Activated B cell treated with CpG ODN at 0.5 μM for 24 hours (primary cell): Measurements from ENCODE around the gene CFAP97. TPM values are rescaled to one million over a fixed set of nuclear protein-coding genes. Genes with fewer than 3 reads are reported as not detected.

Experiments used
- ATAC-seq: fragments of 200-7000 bp; cut with Tn5 transposase; one replicate; pipeline ENCODE4 v1.10.0; 2021; ENCODE audit warnings: low read depth, mild to moderate bottlenecking, moderate library complexity
- CTCF ChIA-PET: fragments of 350-600 bp; sonication (Branson Sonifier 250); formaldehyde crosslinking; loops from one replicate; lab custom pipeline; 2021; ENCODE audit warnings: antibody characterized with exemption; lab: Charles Lee
- POLR2A ChIA-PET: fragments of 350-600 bp; sonication (Branson Sonifier 250); formaldehyde crosslinking; loops from one replicate; lab custom pipeline; 2021; ENCODE audit warnings: antibody characterized with exemption; lab: Charles Lee
- DNase-seq: peaks from one replicate; pipeline ENCODE4 v3.0.0; 2022
- H3K27ac Mint-ChIP-seq: one replicate; pipeline ENCODE4 v1.8.0; 2020; ENCODE audit warnings: mixed read lengths
- H3K27me3 Mint-ChIP-seq: one replicate; pipeline ENCODE4 v1.8.0; 2021; ENCODE audit warnings: mixed read lengths
- H3K36me3 Mint-ChIP-seq: one replicate; pipeline ENCODE4 v1.8.0; 2021; ENCODE audit warnings: low read depth, mixed read lengths
- H3K4me1 Mint-ChIP-seq: one replicate; pipeline ENCODE4 v1.8.0; 2021; ENCODE audit warnings: mixed read lengths
- H3K4me3 Mint-ChIP-seq: one replicate; pipeline ENCODE4 v1.8.0; 2020; ENCODE audit warnings: mild to moderate bottlenecking, mixed read lengths
- H3K9me3 Mint-ChIP-seq: one replicate; pipeline ENCODE4 v1.8.0; 2020; ENCODE audit warnings: mixed read lengths
- intact Hi-C: fragments of 100-400 bp; cut with micrococcal nuclease; formaldehyde crosslinking; loops from one replicate; pipeline ENCODE4 v1.15.1; 2024
- total RNA-seq: library from RNA; stranded (reverse); gene quantifications from 2 replicates; pipeline ENCODE4 v1.2.3, GENCODE V29; 2022
- TF ChIP-seq, protein P1 (sequence below): fragments of 200-600 bp; IDR thresholded peaks from one replicate; pipeline ENCODE4 v1.8.0; 2022; ENCODE audit warnings: antibody characterized with exemption, mild to moderate bottlenecking

The CFAP97 gene
- total RNA-seq, 1 donor from 2014 or later: 44.1 TPM

DNA sequence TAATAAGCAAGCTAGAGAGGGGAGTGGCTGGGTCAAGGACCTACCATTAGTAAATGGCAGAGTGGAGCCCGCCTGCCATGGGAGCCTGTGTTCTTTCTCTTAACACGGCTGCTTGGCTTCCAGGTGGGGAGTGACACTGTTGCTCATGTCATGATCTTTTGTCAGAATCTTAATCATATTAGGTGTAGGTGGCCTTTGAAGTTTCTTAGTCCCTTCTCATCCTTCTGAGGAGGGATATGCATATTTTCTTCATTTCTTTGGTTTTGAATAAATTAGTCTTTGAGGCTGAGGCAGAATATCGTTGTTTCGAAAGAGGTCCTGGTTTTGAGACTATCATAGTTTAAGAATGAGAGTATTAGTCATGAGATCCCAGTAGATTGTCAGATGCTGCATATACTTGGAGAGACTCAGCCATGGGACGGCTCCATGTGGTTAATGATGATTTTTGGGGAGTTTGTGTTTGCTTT lies 34.4 kb upstream of the CFAP97 start:
- ATAC-seq (no peak), DNase-seq (no peak)
- POLR2A ChIA-PET: no interaction called here
- H3K9me3 Mint-ChIP-seq: no peaks in the 10 kb centered on the region
- no peaks in the 10 kb centered on the region for H3K27me3 Mint-ChIP-seq
- H3K4me1 Mint-ChIP-seq: peaks cover 27% of the 10 kb centered on the region
- H3K27ac Mint-ChIP-seq: no peak overlapping the region
- H3K36me3 Mint-ChIP-seq: peaks cover 21% of the 10 kb centered on the region
- CTCF ChIA-PET: no interaction called here
- H3K4me3 Mint-ChIP-seq: no peak overlapping the region
- intact Hi-C loops: no loop called here
- TF ChIP-seq, protein P1, sequence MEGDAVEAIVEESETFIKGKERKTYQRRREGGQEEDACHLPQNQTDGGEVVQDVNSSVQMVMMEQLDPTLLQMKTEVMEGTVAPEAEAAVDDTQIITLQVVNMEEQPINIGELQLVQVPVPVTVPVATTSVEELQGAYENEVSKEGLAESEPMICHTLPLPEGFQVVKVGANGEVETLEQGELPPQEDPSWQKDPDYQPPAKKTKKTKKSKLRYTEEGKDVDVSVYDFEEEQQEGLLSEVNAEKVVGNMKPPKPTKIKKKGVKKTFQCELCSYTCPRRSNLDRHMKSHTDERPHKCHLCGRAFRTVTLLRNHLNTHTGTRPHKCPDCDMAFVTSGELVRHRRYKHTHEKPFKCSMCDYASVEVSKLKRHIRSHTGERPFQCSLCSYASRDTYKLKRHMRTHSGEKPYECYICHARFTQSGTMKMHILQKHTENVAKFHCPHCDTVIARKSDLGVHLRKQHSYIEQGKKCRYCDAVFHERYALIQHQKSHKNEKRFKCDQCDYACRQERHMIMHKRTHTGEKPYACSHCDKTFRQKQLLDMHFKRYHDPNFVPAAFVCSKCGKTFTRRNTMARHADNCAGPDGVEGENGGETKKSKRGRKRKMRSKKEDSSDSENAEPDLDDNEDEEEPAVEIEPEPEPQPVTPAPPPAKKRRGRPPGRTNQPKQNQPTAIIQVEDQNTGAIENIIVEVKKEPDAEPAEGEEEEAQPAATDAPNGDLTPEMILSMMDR: no peak

DNA sequence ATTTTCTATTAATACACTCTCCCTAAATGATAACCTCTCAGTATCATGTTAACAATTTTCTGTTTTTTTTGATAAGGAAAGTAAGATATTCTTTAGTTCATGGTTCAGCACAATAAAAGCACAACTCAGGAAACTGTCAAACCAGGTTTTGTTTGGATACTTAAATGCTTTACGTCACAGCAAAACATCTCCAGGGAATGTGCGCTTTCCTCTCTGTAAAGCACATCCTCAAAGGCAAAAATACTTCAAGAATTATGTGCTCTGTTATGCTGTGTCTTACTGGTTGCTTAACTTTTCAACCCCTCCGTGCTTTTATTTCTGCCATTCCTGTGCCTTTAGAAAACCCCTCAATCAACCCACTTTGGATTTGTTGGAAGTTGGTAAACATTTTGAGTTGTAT lies 33.4 kb upstream of the CFAP97 start:
- no peaks in the 10 kb centered on the region for H3K9me3 Mint-ChIP-seq
- ChIA-PET POLR2A (no interaction called here), CTCF (no interaction called here)
- H3K27ac Mint-ChIP-seq: no peak overlapping the region
- intact Hi-C loops: no loop called here
- H3K27me3 Mint-ChIP-seq: no peaks in the 10 kb centered on the region
- H3K4me3 Mint-ChIP-seq: no peak overlapping the region
- peaks cover 24% of the 10 kb centered on the region for H3K36me3 Mint-ChIP-seq
- H3K4me1 Mint-ChIP-seq: peaks cover 32% of the 10 kb centered on the region
- TF ChIP-seq, protein P1: no peak
- ATAC-seq: no peak
- no peak for DNase-seq

DNA sequence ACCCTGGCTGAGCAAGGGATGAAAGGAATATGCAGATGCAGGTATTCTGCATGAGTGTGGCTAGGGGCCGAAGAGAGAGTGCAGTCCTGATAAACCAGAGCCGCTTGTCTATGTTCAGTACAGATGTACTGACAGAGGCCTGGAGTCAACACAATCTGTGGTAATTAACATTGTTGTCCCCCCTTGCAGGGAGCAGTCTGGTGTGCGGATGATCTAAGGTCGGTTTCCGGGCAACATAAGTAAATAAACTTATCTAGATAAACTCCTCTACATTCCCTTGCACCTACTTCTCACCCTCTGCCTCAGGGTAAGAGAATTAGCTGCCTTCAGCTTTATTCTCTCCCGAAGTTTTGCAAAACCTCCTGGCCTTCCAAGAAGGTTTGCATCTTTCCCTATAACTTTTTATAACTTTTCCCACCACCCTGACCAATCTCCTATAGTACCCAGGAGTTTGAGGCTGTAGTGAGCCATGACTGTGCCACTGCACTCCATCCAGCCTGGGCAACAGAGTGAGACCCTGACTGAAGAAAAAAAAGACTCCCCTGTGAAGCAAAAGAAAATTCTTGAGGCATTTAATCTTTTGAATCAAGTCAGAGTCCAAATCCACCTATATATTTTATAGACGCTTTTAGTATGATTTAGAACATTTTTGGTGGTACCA lies 32.2 kb upstream of the CFAP97 start:
- CTCF ChIA-PET: no interaction called here

DNA sequence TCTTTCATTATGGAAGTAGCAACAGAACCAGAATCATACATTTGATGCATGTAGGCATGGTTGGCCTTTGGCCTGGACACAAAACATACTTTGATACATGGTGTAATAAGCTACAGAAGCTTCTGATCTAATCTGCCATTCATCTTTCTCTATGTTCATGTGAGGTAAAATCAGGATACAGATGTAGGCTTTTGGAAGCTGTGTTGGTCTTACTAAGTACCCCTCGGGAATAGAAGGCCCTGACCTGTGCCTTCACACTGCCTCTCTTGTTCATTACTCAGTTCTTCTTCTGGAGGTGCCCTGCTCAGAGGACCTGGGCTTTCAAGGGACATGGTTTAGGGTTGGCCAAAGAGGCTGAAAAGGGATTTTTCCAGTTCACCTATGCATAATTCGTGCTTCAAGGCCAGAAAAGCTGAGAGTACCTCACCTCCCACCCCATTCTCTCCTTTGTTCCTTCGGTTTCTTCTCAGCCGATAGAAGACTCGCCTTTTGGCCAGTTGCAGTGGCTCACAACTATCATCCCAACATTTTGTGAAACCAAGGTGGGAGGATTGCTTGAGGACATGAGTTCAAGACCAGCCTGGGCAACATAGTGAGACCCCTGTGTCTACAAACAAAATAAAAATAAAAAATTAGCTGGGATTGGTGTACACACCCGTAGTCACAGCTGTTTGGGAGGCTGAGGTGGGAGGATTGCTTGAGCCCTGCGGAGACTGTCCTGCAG lies 31.5 kb upstream of the CFAP97 start:
- intact Hi-C loops: no loop called here
- no peak overlapping the region for H3K4me3 Mint-ChIP-seq
- POLR2A ChIA-PET: interaction anchor here (0.7 to 0.8 kb wide), 2 partner anchors 12 to 15 kb away, joined by 4 read pairs; no protein-coding TSS in a partner anchor

More for the DNA sequence above, 32.2 kb upstream of the CFAP97 start:
- Mint-ChIP-seq H3K9me3 (no peaks in the 10 kb centered on the region), H3K27ac (no peak overlapping the region), H3K27me3 (no peaks in the 10 kb centered on the region), H3K36me3 (peaks cover 25% of the 10 kb centered on the region), H3K4me3 (no peak overlapping the region), H3K4me1 (peaks cover 36% of the 10 kb centered on the region)
- TF ChIP-seq, protein P1: no peak
- DNase-seq (no peak), ATAC-seq (no peak)
- POLR2A ChIA-PET: interaction anchor here (0.7 to 0.8 kb wide), 2 partner anchors 13 to 16 kb away, joined by 4 read pairs; no protein-coding TSS in a partner anchor
- intact Hi-C loops: no loop called here

DNA sequence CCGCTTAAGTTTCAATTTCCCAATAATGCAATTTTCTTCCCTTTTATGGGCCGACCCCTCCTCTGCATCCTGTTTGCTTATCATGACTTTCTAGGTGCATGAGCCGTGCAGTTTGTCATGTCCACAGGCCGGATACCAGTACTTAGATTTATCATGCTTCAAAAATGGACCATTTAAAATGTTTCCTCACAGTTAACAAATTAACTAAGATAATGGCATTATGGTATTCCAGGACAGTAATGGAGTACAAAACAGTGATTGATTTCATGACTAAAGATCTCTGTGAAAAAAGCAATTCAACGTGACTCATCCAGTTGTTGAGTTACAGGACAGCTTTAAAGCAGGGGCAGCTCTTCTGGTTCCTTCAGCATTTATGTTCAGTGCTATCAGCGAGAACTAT lies 28.6 kb upstream of the CFAP97 start:
- ATAC-seq (no peak), DNase-seq (no peak)
- CTCF ChIA-PET: no interaction called here
- POLR2A ChIA-PET: no interaction called here
- H3K9me3 Mint-ChIP-seq: no peaks in the 10 kb centered on the region
- no peak overlapping the region for H3K4me3 Mint-ChIP-seq
- peaks cover 18% of the 10 kb centered on the region for H3K36me3 Mint-ChIP-seq
- no peak overlapping the region for H3K27ac Mint-ChIP-seq
- no peaks in the 10 kb centered on the region for H3K27me3 Mint-ChIP-seq
- TF ChIP-seq, protein P1: no peak
- intact Hi-C loops: no loop called here
- peaks cover 27% of the 10 kb centered on the region for H3K4me1 Mint-ChIP-seq

More for the DNA sequence above, 31.5 kb upstream of the CFAP97 start:
- Mint-ChIP-seq H3K27ac (no peak overlapping the region), H3K4me1 (peaks cover 36% of the 10 kb centered on the region), H3K27me3 (no peaks in the 10 kb centered on the region), H3K9me3 (no peaks in the 10 kb centered on the region), H3K36me3 (peaks cover 25% of the 10 kb centered on the region)
- TF ChIP-seq, protein P1: no peak
- DNase-seq (no peak), ATAC-seq (no peak)
- CTCF ChIA-PET: no interaction called here
